IMR-90 (cell line): ENCODE results near the gene PQBP1. TPM values are rescaled to one million over a fixed set of nuclear protein-coding genes. Genes with fewer than 3 reads are reported as not detected.
A peak's percentile ranks its signal among the peaks of the same experiment; 100 is the strongest.

ENCODE experiments used
- ATAC-seq: fragments of 200-7000 bp; cut with Tn5 transposase; 2 replicates; pipeline ENCODE4 v1.9.1; 2020; ENCODE audit warnings: low read depth, mild to moderate bottlenecking, moderate library complexity
- BruUV-seq: library from RNA; stranded (reverse); fragments of 400-500 nt; replicated peaks from 2 replicates; lab custom pipeline; 2021; lab: Mats Ljungman, UMichigan
- CTCF ChIA-PET: fragments of 300-600 bp; formaldehyde crosslinking; extraction: SDS; loops from one replicate; lab custom pipeline; 2021; ENCODE audit warnings: antibody characterized with exemption; lab: Yijun Ruan, JAX
- POLR2A ChIA-PET: fragments of 300-600 bp; sonication (Branson Sonifier 250); formaldehyde crosslinking; loops from one replicate; lab custom pipeline; 2022; ENCODE audit warnings: antibody characterized with exemption; ENCODE audit not compliant: unreplicated experiment; lab: Charles Lee
- DNase-seq: peaks from one replicate; pipeline ENCODE4 v3.0.0; 2013
- H2AFZ ChIP-seq: replicated peaks from 2 replicates; pipeline ENCODE3; 2013; ENCODE audit warnings: low read length, mild to moderate bottlenecking; ENCODE audit not compliant: poor library complexity
- H2AK5ac ChIP-seq: 2 replicates; pipeline ENCODE4 v1.6.1; 2013; ENCODE audit warnings: low read depth, low read length, inconsistent platforms
- H2AK9ac ChIP-seq: replicated peaks from 2 replicates; pipeline ENCODE3; 2013; ENCODE audit warnings: mild to moderate bottlenecking, low read depth, low read length, moderate library complexity; ENCODE audit not compliant: poor library complexity
- H2BK120ac ChIP-seq: 2 replicates; pipeline ENCODE4 v1.6.1; 2013; ENCODE audit warnings: low read depth, low read length, inconsistent platforms
- H2BK15ac ChIP-seq: 3 replicates; pipeline ENCODE4 v1.6.1; 2013; ENCODE audit warnings: low read depth, low read length, inconsistent platforms
- H2BK20ac ChIP-seq: 2 replicates; pipeline ENCODE4 v1.6.1; 2013; ENCODE audit warnings: low read depth, mild to moderate bottlenecking, inconsistent platforms, low read length, moderate library complexity
- H2BK5ac ChIP-seq: 2 replicates; pipeline ENCODE4 v1.6.1; 2013; ENCODE audit warnings: mild to moderate bottlenecking, low read depth, low read length, inconsistent platforms; ENCODE audit not compliant: poor library complexity, severe bottlenecking
- H3K14ac ChIP-seq: replicated peaks from 2 replicates; pipeline ENCODE4 v1.6.1; 2013; ENCODE audit warnings: low read depth, low read length, inconsistent platforms
- H3K18ac ChIP-seq: 2 replicates; pipeline ENCODE4 v1.6.1; 2013; ENCODE audit warnings: low read depth, low read length, control low read depth
- H3K23ac ChIP-seq: 2 replicates; pipeline ENCODE4 v1.6.1; 2013; ENCODE audit warnings: low read depth, low read length, inconsistent platforms
- H3K27ac ChIP-seq: 2 replicates; pipeline ENCODE4 v1.5.1; 2013; ENCODE audit warnings: mild to moderate bottlenecking, control low read depth, low read length; ENCODE audit not compliant: insufficient read depth
- H3K27me3 ChIP-seq: 2 replicates; pipeline ENCODE4 v1.6.1; 2013; ENCODE audit warnings: low read length; ENCODE audit not compliant: control insufficient read depth, insufficient read depth
- H3K36me3 ChIP-seq: 2 replicates; pipeline ENCODE4 v1.6.1; 2013; ENCODE audit warnings: low read length, mixed read lengths; ENCODE audit not compliant: control insufficient read depth, insufficient read depth
- H3K4ac ChIP-seq: 2 replicates; pipeline ENCODE4 v1.6.1; 2013; ENCODE audit warnings: low read depth, low read length, inconsistent platforms
- H3K4me1 ChIP-seq: 2 replicates; pipeline ENCODE4 v1.6.1; 2013; ENCODE audit warnings: low read length, mixed read lengths; ENCODE audit not compliant: control insufficient read depth, insufficient read depth
- H3K4me2 ChIP-seq: 2 replicates; pipeline ENCODE4 v1.6.1; 2013; ENCODE audit warnings: low read depth, mild to moderate bottlenecking, control low read depth, low read length, moderate library complexity
- H3K4me3 ChIP-seq: 2 replicates; pipeline ENCODE4 v1.5.1; 2013; ENCODE audit warnings: low read depth, mild to moderate bottlenecking, control low read depth, low read length, moderate library complexity; ENCODE audit not compliant: insufficient read depth
- H3K56ac ChIP-seq: 2 replicates; pipeline ENCODE4 v1.6.1; 2013; ENCODE audit warnings: low read length, inconsistent platforms; ENCODE audit not compliant: insufficient read depth; ENCODE audit errors: extremely low read depth
- H3K79me1 ChIP-seq, 2 experiments: 2 replicates each; pipeline ENCODE4 v1.6.1; 2013; ENCODE audit warnings: low read length in 2 of 2, inconsistent platforms in 1 of 2, low read depth in 1 of 2
- H3K9ac ChIP-seq: 2 replicates; pipeline ENCODE4 v1.6.1; 2013; ENCODE audit warnings: low read depth, low read length, control low read depth
- H3K9me1 ChIP-seq: 2 replicates; pipeline ENCODE4 v1.6.1; 2013; ENCODE audit warnings: low read length, inconsistent platforms; ENCODE audit not compliant: insufficient read depth
- H3K9me3 ChIP-seq: 2 replicates; pipeline ENCODE4 v1.6.1; 2013; ENCODE audit warnings: low read length; ENCODE audit not compliant: control insufficient read depth, insufficient read depth
- H4K20me1 ChIP-seq: 2 replicates; pipeline ENCODE4 v1.6.1; 2013; ENCODE audit warnings: low read length, inconsistent platforms; ENCODE audit not compliant: insufficient read depth
- H4K5ac ChIP-seq: 2 replicates; pipeline ENCODE4 v1.6.1; 2013; ENCODE audit warnings: mild to moderate bottlenecking, low read depth, low read length, control low read depth
- H4K8ac ChIP-seq, 2 experiments: 2 replicates each; pipeline ENCODE4 v1.6.1; 2013; ENCODE audit warnings: low read depth in 2 of 2, low read length in 2 of 2, control low read depth in 1 of 2, inconsistent platforms in 1 of 2
- H4K91ac ChIP-seq: 2 replicates; pipeline ENCODE4 v1.6.1; 2013; ENCODE audit warnings: low read depth, low read length, inconsistent platforms; ENCODE audit not compliant: insufficient read depth
- BHLHE40 ChIP-seq: fragments of 150-350 bp; IDR thresholded peaks from 2 replicates; pipeline ENCODE4 v1.6.1; 2016; ENCODE audit warnings: mild to moderate bottlenecking, low read depth, low read length
- NFE2L2 ChIP-seq: fragments of 150-350 bp; IDR thresholded peaks from 2 replicates; pipeline ENCODE4 v1.6.1; 2016; ENCODE audit warnings: low read depth, mild to moderate bottlenecking, low read length
- RAD21 ChIP-seq: IDR thresholded peaks from 2 replicates; pipeline ENCODE4 v1.6.1; 2012; ENCODE audit warnings: low read length, improper control_type of control experiment
- WGBS, 2 experiments: methylation state at CpG; one replicate each; pipeline versions ENCODE4 v1.1.5 to v1.1.7; 2013; ENCODE audit warnings: missing lambda C conversion rate in 2 of 2; ENCODE audit not compliant: insufficient read length in 1 of 2; ENCODE audit errors: extremely low coverage in 2 of 2; 5-methylcytosine and 5-hydroxymethylcytosine counted together
- dilution Hi-C: fragments of 300-500 bp; cut with HindIII; formaldehyde crosslinking; loops from one replicate; pipeline ENCODE4 v1.14.3; 2018; ENCODE audit warnings: low sequenced_read_pairs; ENCODE audit not compliant: unreplicated experiment
- in situ Hi-C: fragments of 300-500 bp; cut with MboI; formaldehyde crosslinking; loops from 3 replicates; pipeline ENCODE4 v1.14.3; 2019; ENCODE audit warnings: low sequenced_read_pairs, inconsistent platforms, mixed read lengths
- intact Hi-C: fragments of 100-400 bp; cut with micrococcal nuclease; formaldehyde crosslinking; loops from 2 replicates; pipeline ENCODE4 v1.10.0; 2022
- polyA plus RNA-seq, 3 experiments: library from polyadenylated mRNA; depleted of rRNA; stranded (reverse); fragments of >200 nt; gene quantifications; 2 replicates each; pipeline ENCODE4 v1.2.3, GENCODE V29; 2012; ENCODE audit warnings: low replicate concordance in 1 of 3
- total RNA-seq: library from RNA; depleted of rRNA; stranded (reverse); fragments of >200 nt; gene quantifications from 2 replicates; pipeline ENCODE4 v1.2.3, GENCODE V29; 2012
- TF ChIP-seq, protein P1 (sequence below): fragments of 150-350 bp; IDR thresholded peaks from 2 replicates; pipeline ENCODE4 v1.6.1; 2017; ENCODE audit warnings: mild to moderate bottlenecking, antibody characterized with exemption, low read length, low read depth

PQBP1 gene
- total and polyA plus RNA-seq, 2 of the 4 experiments (the other 2 are of a cell fraction) = 96.4 to 120 TPM

GRCh38 chrX:48913605-48914366, 16.1 kb downstream of the PQBP1 start:
- Histone ChIP-seq H2AFZ (no peak overlapping the region), H3K4me3 (no peak overlapping the region), H3K79me1 (peaks cover 17 to 39% of the 10 kb centered on the region in 2 experiments), H2BK20ac (no peak overlapping the region), H3K4me2 (no peak overlapping the region), H2BK5ac (no peak overlapping the region), H2AK9ac (peak overlapping the region; percentile 28), H3K9me3 (no peaks in the 10 kb centered on the region), H2BK15ac (no peak overlapping the region), H3K4ac (no peak overlapping the region), H4K20me1 (no peaks in the 10 kb centered on the region), H2BK120ac (no peak overlapping the region), H3K9ac (no peak overlapping the region), H3K23ac (no peak overlapping the region), H3K9me1 (peaks cover 8% of the 10 kb centered on the region; the same call in 1 of the 2 replicates), H3K27ac (no peak overlapping the region), H4K5ac (no peak overlapping the region), H3K14ac (no peak overlapping the region), H2AK5ac (no peak overlapping the region), H4K91ac (no peak overlapping the region), H3K18ac (no peak overlapping the region), H3K27me3 (no peaks in the 10 kb centered on the region), H3K36me3 (peaks cover 4% of the 10 kb centered on the region; the same call in 1 of the 2 replicates), H3K56ac (no peak overlapping the region), H3K4me1 (peaks cover 3% of the 10 kb centered on the region), H4K8ac (no peak overlapping the region)
- 60% methylated on average over 1 of the region's 5 CpGs; no CpG with 5 or more reads in 1 of the 2 experiments for WGBS, 2 experiments
- CTCF ChIA-PET = no interaction called here
- no peak for ATAC-seq
- BruUV-seq = no TSS peak
- no peak for TF ChIP-seq BHLHE40
- no peak for TF ChIP-seq RAD21
- no peak for TF ChIP-seq NFE2L2
- TF ChIP-seq, protein P1, sequence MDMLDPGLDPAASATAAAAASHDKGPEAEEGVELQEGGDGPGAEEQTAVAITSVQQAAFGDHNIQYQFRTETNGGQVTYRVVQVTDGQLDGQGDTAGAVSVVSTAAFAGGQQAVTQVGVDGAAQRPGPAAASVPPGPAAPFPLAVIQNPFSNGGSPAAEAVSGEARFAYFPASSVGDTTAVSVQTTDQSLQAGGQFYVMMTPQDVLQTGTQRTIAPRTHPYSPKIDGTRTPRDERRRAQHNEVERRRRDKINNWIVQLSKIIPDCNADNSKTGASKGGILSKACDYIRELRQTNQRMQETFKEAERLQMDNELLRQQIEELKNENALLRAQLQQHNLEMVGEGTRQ = no peak
- DNase-seq = no peak
- in situ Hi-C loops = no loop called here
- intact Hi-C loops = no loop called here
- POLR2A ChIA-PET = no interaction called here
- dilution Hi-C loops = no loop called here
